ENCODE results near the gene OPN4.

OPN4 gene

DNA sequence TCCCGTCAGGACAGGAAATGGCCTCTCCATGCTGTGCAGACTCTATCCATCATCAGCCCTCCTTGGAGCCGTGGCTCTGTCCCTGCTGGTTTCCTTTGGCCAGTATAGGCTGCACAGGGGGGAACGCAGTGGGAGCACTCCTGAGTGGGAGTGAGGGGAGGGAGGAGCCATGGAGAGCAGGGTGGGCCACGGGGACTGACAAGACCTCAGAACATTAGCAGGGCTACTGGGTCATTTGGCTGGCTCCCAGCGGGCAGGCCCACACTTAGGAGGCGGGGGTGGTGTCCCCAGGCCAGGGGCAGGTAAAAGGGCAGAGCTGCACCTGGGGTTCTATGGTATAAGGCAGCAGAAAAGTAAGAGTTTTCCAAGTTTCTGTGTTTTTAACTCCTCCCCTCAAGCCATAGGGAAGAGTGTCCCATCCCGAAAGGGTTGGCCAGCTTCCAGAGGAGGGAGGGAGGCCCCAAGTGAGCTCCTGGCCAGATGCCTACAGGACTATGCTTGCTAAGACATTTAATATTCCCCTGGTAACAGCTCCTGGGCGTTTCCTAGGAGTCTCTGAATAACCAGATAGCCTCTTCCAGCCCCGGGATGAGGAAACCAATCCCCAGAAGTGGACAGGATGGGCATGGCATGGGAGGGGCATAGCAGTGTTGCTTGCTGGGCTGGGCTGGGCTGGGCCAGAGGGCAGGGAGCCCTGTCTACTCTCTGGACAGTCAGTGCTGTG, 5.5 kb upstream of the OPN4 start:
- no peak for DNase-seq

DNA sequence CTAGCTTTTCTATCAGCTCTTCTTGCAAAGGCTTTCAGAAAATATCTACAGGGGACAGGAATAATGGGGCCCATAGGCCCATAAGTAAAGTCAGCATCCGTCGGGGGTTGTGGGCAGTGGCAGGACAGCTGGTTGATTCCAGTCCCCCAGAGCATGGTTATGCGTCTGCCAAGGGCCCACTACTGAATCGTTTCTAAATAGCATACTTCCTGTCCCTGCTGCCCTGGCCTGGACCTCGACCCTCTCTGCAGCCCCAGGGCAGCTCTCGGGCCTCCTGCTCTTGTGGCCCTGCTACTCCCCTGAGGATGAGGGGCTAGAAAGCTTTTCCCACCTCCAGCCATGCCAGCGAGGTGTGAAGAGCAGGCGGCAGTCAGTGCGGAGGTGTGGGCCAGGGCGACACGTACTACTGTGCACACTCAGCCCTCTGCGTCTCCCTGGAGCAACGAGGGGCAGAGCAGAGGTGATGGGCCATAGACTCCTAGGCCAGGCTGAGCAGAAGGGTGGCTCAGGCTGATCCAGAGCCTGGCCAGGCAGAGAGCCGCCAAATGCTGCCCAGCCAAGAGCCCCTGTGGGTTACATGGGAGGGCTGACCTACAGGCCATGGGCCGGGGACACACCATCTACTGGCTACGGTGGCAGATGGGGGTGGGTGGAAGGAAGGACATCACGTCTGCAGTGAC, 4.7 kb upstream of the OPN4 start:
- DNase-seq, result no peak

DNA sequence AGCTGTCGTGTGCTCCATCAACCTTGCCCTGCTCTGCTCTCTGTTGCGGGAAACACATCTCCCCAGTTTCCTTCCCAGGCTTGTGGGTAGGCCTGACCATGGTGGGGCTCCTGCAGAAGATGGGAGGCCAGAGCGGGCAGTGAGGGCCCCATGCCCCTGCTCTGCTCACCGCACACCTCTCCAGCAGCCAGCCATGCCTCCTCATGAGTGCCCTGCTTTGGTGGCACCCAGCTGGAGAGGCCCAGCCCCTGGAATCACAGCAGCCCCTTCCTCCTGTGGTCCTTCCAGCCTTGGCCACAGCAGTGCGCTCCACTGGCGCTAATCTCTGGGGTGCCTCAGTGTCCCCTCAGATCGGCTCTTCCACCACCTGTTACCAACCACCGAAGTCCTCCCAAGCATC, 4.2 kb upstream of the OPN4 start:
- DNase-seq, result no peak

DNA sequence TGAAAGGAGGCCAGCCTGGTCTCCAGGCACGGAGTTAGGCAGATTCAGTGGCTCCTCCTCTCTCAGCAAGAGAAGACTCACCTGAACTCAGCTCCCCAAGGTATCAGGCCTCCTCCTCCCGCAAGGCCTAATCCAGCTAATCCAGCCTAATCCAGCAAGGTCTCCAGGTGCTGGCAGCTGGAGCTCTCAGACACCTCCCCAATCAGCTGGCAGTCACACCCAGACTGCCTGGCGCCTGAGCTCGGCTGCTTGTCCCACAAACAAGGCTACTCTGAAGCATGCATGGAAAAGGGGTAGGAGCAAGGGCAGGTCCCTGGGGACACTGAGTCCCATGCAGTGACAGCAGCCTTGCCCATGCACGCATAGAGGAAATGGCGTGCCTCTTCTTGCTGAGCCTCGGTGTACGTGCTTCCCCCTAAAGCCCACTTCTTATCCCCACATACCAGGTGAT, 3.3 kb upstream of the OPN4 start:
- DNase-seq, result no peak

DNA sequence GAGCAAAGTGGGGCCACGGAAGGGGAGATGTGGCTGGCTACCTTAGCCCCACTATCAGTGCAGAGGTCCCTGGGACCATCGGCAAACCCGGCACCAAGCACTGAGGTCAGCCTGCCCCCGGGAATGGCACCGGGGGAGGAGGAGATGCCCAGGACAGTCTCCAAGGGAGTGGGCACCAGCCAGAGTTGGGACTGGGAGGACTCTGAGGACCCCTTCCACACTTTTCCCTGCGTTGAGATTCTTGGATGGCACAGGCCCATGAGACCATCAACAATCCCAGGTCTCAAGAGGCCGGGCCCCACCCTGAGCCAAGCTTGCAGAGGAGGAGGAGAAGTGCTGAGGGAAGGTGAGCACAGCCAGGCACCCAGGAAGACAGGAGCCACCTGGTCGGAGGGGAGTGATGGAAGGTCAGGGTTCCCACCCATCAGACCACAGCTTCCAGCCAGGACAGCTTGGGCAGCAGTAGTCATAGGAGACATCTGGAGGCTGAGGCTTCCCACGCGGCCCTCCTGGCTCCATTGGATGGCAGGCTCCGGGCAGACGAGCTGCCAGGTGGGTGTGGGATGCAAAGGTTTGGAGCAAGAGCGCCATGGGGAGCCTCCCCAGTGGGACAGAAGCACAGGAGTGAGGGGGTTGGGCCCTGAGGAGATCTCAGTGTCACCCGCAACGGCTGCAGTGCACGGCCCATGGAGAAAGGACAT, 2.6 kb upstream of the OPN4 start:
- peak in 1 of 2 donors; percentile 9 for DNase-seq

DNA sequence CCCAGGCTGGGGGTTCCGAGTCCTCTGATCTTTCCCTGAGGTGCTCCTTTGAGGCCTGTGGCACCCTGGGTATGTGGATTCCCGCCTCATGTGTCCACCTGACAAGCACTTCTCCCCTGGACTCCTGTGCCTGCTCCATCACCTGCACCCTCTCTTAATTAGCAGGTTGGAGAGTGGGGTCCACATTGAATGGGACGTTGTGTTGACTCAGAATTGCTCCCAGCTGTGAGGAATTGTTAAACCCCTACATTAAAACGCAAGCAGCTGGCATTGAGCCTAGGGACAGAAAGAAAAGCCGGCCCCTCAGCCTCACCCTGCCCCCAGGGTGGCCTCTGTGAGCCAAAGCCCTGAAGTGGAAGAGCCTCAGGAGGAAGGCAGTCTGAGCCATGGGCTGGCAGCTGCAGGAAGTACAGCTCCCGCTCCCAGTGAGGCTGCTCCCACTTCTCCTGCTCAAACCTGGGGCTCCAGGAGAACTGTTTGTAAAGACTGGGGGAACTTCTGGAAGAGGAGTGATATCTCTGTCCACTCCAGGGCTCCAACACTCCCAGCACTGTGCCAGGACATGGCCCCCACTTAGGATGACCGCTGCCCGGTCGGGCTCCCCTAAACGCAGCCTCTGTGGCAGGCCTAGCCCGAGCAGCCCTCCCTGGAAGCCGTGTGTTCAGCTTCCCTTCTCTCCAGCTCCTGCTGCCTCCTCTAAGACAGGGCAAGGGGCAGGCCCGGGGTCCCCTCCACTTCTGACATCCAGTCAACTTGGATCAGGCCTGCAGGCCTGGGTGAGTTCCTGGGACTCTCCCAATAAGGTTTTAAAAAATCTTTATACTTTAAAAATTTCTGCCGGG, 1.8 kb upstream of the OPN4 start:
- DNase-seq, result peak in 1 of 2 donors; percentile 10

DNA sequence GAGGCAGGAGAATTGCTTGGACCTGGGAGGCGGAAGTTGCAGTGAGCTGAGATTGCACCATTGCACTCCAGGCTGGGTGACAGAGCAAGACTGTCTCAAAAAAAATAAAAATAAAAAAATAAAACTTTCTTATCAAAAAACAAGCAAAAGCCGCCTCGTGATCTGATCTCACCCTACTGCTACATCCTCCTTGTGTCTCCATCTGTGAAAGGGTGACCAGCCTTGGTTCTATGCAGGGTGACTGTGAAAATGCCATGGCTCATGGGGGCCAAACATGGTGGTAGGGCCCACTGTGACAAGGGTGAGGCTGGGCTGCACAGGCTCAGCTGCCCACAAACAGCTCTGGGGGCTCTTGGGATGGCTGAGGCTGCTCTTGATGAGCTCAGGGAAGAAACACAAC, 968 bp upstream of the OPN4 start:
- DNase-seq, result no peak

DNA sequence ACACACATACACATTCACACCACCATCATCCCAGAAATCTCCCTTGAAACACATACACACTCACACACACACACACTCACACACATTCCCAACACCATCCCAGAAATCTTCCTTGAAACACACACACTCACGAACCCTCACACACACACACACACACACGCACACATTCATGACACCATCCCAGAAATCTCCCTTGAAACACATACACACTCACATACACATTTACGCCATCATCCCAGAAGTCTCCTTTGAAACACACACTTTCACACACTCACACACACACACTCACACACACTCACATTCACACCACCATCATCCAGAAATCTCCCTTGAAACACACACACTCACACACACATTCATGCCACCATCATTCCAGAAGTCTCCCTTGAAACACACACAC, 360 bp upstream of the OPN4 start:
- no peak for DNase-seq

DNA sequence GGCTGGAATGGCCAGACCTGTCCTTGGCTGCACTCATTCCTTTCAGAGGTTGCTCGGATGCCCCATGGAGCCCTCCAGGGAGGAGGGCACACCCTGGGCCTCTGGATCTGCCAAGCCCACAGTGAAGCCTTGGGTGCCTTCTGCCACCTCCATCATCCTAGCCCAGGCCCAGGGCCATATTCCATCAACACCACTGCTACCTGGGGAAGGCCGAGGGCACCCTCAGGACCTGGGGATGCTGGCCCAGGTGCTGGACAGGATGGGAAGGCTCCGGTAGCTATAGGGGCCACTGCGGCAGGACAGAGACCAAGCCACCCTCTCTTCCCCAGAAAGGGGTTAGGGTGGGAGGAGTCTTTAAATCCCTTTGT, 810 bp downstream of the OPN4 start:
- no peak for DNase-seq

DNA sequence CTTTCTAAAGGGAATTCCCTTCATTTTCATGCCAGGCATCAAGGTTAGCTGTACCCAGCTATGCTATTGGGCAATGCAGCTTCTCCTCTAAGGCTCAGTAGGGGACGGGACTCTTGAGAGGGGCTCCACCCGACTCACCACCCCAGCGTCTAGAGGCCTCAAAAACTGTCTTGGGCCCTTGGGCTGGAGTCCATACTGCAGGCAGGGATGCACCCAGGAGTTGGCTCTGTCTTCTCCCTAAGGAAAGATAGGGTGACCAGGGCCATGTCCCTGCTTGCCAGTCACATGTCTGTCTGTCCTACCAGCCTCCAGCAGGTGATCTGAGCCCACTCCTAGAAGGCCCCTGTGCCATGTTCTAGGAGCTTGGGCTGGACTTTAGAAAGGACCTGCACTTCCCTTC, 1.2 kb downstream of the OPN4 start:
- no peak for DNase-seq

DNA sequence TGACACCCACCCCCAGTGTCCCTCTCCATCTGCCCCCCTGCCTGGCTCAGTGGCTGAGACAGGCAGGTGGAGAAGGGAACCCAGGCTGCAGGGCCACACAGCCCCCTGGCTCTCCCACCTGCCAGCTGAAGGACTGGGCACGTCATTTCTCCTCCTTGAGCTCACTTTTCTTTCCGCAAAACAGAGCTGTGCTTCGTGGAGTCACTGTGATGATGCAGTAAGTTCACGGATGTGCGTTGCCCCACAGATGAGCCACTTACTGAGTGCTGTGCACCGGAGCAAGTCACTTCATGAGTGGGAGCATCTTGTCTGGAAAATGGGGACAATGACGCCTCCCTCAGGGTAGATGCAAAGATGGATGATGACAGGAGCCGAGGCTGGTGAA, 2.7 kb downstream of the OPN4 start:
- no peak for DNase-seq

DNA sequence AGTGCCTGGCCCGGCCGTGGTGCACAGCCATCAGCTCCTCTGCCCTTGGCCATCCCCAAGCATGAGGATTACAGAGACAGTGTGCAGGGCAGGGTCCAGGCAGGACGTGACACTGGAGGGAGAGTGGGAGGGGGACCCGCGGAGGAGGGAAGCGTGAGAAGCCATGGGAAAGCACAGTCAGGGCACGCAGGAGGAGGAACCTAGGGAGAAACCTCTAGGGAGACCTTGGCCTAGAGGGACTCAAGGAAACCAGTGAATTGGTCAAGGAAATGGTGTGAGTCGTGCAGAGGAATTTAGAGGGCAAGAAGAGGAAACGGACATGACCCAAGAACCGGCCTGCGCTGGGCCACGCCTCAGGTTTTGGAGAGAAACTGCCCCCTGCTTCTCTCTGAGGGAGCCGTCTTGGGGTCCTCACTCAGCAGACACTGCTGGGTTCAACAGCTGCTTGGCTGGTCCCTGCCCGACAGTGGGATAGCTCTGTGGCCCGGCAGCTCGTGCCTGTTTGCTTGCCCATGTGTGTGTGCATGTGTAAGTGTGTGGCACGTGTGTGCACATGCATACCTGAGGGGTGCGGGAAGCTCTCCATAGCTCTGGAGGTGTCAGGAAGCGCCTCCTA, 3.2 kb downstream of the OPN4 start:
- no peak for DNase-seq

DNA sequence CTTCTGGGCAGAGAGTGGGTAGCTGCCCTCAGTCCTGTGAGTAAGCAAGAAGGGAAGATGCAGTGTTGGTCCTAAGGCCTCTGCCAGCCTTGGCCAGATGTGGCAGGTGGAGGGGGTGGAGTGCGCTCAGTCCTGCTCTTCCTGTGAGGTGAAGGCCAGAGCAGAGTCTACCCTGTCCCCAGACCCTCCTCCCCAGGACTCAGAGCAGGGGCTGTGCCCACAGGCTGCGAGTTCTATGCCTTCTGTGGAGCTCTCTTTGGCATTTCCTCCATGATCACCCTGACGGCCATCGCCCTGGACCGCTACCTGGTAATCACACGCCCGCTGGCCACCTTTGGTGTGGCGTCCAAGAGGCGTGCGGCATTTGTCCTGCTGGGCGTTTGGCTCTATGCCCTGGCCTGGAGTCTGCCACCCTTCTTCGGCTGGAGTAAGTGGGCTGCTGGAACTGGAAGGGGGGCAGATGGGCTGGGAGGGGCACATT, 4.0 kb downstream of the OPN4 start:
- DNase-seq, result no peak

DNA sequence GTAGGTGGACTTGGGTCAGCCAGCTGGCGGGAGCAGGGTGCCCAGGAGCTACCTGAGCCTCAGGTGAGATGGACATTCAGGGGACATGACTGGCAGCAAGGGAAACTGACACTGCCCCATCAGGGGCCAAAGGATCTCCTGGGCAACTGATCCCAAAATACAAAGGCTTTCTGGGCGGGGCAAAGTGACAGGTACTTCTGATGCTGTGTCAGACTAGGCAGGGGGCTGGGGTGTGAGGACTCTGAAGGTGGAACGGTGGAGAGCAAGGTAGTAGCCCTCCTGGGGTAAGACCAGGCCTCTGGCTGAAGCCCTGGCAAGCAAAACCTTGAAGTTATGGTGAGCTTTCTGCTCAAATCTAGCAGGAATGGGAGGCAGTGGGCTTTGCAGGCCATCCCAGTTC, 4.4 kb downstream of the OPN4 start:
- no peak for DNase-seq

DNA sequence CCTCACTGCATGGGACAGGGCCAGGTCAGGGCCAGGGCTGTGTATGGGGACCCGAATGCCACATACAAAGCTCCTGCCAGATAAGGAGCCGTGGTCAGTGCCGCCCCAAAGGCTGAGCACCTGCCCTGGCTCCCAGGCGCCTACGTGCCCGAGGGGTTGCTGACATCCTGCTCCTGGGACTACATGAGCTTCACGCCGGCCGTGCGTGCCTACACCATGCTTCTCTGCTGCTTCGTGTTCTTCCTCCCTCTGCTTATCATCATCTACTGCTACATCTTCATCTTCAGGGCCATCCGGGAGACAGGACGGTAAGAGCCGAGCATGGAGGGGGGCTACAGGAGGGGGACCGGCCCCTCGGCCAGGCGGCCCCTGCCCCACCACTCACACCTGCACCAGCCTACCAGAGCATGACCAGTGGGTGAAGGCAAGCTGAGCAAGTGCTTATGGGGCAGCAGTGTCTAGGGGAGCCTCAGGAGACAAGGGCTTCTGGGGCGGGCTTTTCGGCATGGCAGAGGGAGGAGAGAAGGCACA, 4.9 kb downstream of the OPN4 start:
- no peak for DNase-seq

DNA sequence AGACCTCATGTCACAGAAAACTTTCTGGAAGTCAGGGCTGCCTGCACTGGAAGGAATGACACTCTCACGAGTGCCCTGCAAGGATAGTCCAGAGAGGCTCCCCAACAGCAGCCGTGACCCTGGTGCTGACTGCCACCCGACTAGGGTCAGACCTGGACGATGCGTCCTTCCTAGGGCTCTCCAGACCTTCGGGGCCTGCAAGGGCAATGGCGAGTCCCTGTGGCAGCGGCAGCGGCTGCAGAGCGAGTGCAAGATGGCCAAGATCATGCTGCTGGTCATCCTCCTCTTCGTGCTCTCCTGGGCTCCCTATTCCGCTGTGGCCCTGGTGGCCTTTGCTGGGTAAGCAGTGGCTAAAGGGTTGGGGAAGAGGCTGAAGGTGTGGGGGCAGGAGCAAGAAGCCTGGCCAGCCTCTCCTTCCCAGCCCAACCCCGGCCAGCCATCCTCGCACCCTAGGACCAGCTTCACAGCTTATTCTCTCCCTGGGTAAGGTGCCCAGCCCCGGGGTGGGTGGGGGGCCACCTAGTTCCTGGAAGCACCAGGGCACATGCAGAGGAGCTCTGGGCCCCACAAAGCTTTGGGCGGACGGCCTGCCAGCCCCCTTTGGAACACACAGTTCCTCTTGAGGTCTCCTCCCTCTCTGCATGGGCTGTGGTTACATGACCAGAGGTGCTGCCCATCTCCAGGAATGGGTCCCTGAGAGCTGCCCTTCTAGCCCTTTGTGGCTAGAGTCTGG, 5.5 kb downstream of the OPN4 start:
- DNase-seq, result no peak

DNA sequence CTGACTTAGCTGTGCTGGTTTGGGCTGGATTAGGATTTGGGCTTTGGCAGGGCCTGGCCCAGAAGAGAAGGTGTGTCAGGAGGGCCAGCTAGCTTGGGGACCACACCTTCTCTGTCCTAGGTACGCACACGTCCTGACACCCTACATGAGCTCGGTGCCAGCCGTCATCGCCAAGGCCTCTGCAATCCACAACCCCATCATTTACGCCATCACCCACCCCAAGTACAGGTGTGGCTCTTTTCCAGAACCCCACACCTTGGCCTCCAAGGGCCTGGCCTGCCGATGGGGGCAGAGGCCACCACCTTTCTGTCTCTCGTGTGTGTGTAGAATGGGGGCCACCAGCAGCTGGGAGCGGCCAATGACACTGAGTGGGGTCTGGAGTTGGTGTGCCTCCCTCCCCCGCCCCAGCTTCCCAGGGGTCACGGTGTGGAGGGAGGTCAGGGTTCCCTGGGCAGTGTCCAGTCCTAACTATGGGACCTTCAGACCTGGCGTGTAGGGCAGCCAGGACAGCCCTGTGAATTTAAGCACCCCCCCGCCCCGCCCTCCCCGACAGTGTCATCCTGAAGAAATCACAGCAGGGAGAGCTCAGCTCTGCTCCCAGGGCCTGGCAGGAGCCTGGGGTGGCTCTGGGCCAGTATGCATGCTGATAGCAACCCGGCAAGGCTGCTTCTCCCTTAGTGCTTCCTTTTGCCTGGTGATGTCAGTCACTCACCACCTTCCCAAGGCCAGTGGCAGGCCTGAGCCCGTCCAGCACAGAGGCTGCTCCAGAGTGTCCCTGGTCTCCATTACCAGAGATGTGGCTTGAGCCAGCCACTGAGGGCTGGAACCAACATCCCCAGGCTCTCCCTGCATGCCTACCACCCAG, 7.0 kb downstream of the OPN4 start:
- no peak for DNase-seq

DNA sequence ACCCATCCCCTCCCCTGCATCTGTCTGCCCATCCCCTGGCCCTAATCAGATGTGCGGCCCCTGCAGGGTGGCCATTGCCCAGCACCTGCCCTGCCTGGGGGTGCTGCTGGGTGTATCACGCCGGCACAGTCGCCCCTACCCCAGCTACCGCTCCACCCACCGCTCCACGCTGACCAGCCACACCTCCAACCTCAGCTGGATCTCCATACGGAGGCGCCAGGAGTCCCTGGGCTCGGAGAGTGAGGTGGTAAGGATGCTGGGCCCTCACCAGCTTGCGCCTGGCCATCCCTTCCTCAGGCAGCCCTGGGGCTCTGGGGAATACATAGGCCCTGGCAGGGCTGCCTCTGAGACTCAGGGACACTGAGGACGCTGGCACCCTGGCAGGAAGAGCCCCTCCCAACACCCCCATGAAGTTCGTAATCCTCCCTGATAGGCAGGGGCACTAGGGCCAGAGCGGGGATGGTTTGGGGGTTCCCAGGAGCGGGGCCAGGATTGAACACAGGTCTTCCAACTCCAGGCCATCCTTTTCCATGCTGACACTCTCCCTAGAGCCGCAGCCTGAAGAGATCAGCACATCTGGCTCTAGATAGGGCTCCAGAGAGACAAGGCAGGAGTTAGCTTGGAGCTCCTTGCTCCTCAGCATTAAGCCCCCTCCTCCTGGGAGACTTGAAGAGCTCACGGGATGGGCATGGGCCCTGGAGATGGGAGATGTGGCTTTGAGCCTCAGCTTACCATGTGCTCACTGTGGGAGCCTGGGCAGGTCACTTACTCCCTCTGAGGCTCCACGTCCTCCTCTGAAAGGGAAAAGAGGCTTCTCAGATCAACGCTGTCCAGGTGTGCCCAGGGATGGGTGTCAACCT, 8.1 kb downstream of the OPN4 start:
- DNase-seq, result no peak

DNA sequence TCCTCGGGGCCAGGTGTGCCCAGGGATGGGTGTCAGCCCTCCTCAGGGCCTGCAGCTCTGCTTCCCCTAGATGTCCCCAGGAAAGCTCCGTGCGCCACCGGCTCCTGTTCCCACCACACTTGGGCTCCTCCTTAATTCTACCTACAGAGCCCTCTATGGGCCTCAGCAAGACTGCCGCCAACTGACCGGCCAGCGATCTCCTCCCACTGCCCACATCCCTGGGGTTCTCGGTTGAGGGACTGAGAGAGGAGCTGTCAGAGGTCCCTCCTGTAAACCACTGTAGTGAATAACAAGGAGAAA, 8.6 kb downstream of the OPN4 start:
- DNase-seq, result no peak
